K562 (cell line): Measurements from ENCODE around the gene C1orf174. TPM values are rescaled to one million over a fixed set of nuclear protein-coding genes. Genes with fewer than 3 reads are reported as not detected.

Experiments
- ARID1B ChIP-seq: fragments of 450-650 bp; IDR thresholded peaks from 2 replicates; pipeline ENCODE4 v1.6.1; 2016; ENCODE audit warnings: antibody characterized with exemption, mild to moderate bottlenecking, inconsistent platforms
- CBFA2T2 ChIP-seq: fragments of 450-650 bp; conservative IDR thresholded peaks from 2 replicates; pipeline ENCODE4 v1.6.1; 2017; ENCODE audit warnings: mild to moderate bottlenecking
- CTBP1 ChIP-seq: fragments of 450-650 bp; IDR thresholded peaks from 2 replicates; pipeline ENCODE4 v1.6.1; 2016; ENCODE audit warnings: borderline replicate concordance
- CTCFL ChIP-seq: IDR thresholded peaks from 2 replicates; pipeline ENCODE4 v1.6.1; 2011; ENCODE audit warnings: borderline replicate concordance, low read depth, mild to moderate bottlenecking, moderate library complexity, low read length; ENCODE audit not compliant: insufficient read depth, poor library complexity, severe bottlenecking
- DPF2 ChIP-seq: fragments of 450-650 bp; IDR thresholded peaks from 2 replicates; pipeline ENCODE4 v1.6.1; 2016
- GABPB1 ChIP-seq: sonication (generic); formaldehyde crosslinking; IDR thresholded peaks from 2 replicates; pipeline ENCODE4 v1.8.0; 2022; ENCODE audit warnings: mild to moderate bottlenecking, missing genetic modification reagents
- HINFP ChIP-seq: fragments of 450-650 bp; conservative IDR thresholded peaks from 2 replicates; pipeline ENCODE4 v1.6.1; 2016; ENCODE audit warnings: missing genetic modification characterization, low read depth, mild to moderate bottlenecking, control low read depth, missing compliant biosample characterization
- JUND ChIP-seq, 2 experiments: IDR thresholded peaks; 2 replicates in 1 of 2; 3 replicates in 1 of 2; pipeline ENCODE4 v1.6.1; 2011; ENCODE audit warnings: borderline replicate concordance in 2 of 2, low read depth in 2 of 2, low read length in 2 of 2, improper control_type of control experiment in 1 of 2, missing biosample characterization in 1 of 2, missing genetic modification characterization in 1 of 2, missing genetic modification reagents in 1 of 2
- NFE2 ChIP-seq: IDR thresholded peaks from 2 replicates; pipeline ENCODE4 v1.6.1; 2014; ENCODE audit warnings: antibody characterized with exemption, low read depth
- NFIC ChIP-seq: fragments of 450-650 bp; IDR thresholded peaks from 2 replicates; pipeline ENCODE4 v1.6.1; 2017; ENCODE audit warnings: mild to moderate bottlenecking, inconsistent platforms
- POLR2G ChIP-seq: fragments of 200-400 bp; formaldehyde crosslinking; IDR thresholded peaks from 2 replicates; pipeline ENCODE4 v1.6.1; 2017; ENCODE audit warnings: low read depth, mild to moderate bottlenecking, antibody characterized with exemption, low read length, moderate library complexity
- PTBP1 ChIP-seq: fragments of 200-400 bp; formaldehyde crosslinking; IDR thresholded peaks from 2 replicates; pipeline ENCODE4 v1.6.1; 2017; ENCODE audit warnings: low read depth, low read length
- SOX6 ChIP-seq: fragments of 450-650 bp; IDR thresholded peaks from 2 replicates; pipeline ENCODE4 v1.6.1; 2014; ENCODE audit warnings: mild to moderate bottlenecking
- TRIM24 ChIP-seq, 2 experiments: fragments of 450-650 bp; IDR thresholded peaks; 2 replicates each; pipeline ENCODE4 v1.6.1; 2016
- ZFP36 ChIP-seq: fragments of 150-350 bp; IDR thresholded peaks from 2 replicates; pipeline ENCODE4 v1.6.1; 2018; ENCODE audit warnings: low read length, low read depth; ENCODE audit not compliant: partially characterized antibody
- ZNF311 ChIP-seq: fragments of 250-450 bp; sonication (Bioruptor Pico); IDR thresholded peaks from 2 replicates; pipeline ENCODE4 v1.4.0; 2020; ENCODE audit warnings: mild to moderate bottlenecking, moderate library complexity
- ZNF436 ChIP-seq: fragments of 250-450, 450-650 bp; sonication (Bioruptor Pico); formaldehyde crosslinking; IDR thresholded peaks from 2 replicates; pipeline ENCODE4 v1.7.0; 2020; ENCODE audit warnings: mild to moderate bottlenecking
- ZNF445 ChIP-seq: fragments of 250-450 bp; sonication (Bioruptor Pico); IDR thresholded peaks from 2 replicates; pipeline ENCODE4 v1.4.0; 2020; ENCODE audit warnings: low read depth, mild to moderate bottlenecking, moderate library complexity
- ZNF830 ChIP-seq: fragments of 250-450 bp; sonication (Bioruptor Pico); IDR thresholded peaks from 2 replicates; pipeline ENCODE4 v1.5.0; 2021; ENCODE audit warnings: mild to moderate bottlenecking
- polyA plus RNA-seq, 8 experiments: library from polyadenylated mRNA; depleted of rRNA in 4 of 8; stranded (reverse) in 5 of 8; unstranded in 3 of 8; fragments of >200 nt; fragmentation: Nextera tagmentation in 2 of 8; fragmentation: Illumina TruSeq in 1 of 8; extraction: Ambion mirVana in 2 of 8; extraction: Trizol in 1 of 8; gene quantifications; 2 replicates each; pipeline versions ENCODE4 v1.2.1 to v1.2.3, GENCODE V29; 2011 to 2014; ENCODE audit warnings: inconsistent platforms in 1 of 8, missing spikeins in 1 of 8
- total RNA-seq, 7 experiments: library from RNA; depleted of rRNA in 6 of 7; stranded (reverse); fragments of >200 nt in 6 of 7; fragmentation: Illumina TruSeq in 2 of 7; extraction: Trizol in 2 of 7; gene quantifications; 2 replicates each; pipeline versions ENCODE4 v1.2.1 to v1.2.3, GENCODE V29; 2011 to 2021; ENCODE audit warnings: low replicate concordance in 1 of 7

Gene C1orf174
- total and polyA plus RNA-seq, 9 of the 15 experiments (the other 6 are each of a cell fraction or from before 2014, with no cell fraction given) = 38.5 to 64.9 (median 45.4) TPM

GRCh38 chr1:3869751-3870301 is 30.2 kb downstream of the C1orf174 start (continued):
- TF ChIP-seq ZNF830 (CRISPR knock-in tag) = no peak
- TF ChIP-seq DPF2 = no peak
- peak; percentile 8 for TF ChIP-seq ZFP36
- no peak for TF ChIP-seq TRIM24 (IDR thresholded peaks at IDR 0.05)
- TF ChIP-seq ARID1B = 0 out of 2 replicates have a peak, but pooled peaks have one; percentile 20
- no peak for TF ChIP-seq HINFP (tag)
- peak; percentile 47 for TF ChIP-seq CTCFL
- no peak for TF ChIP-seq NFIC
- peak; percentile 61; the same call in 1 of the 2 replicates for TF ChIP-seq CTBP1
- 0 out of 2 replicates have a peak, but pooled peaks have one; percentile 28 for TF ChIP-seq PTBP1
- TF ChIP-seq ZNF436 (CRISPR knock-in tag) = no peak
- TF ChIP-seq CBFA2T2 = peak; percentile 63
- 0 out of 2 replicates have a peak, but pooled peaks have one; percentile 31 for TF ChIP-seq POLR2G
- peak; percentile 36; the same call in 1 of the 2 replicates for TF ChIP-seq GABPB1 (CRISPR knock-in tag)
- TF ChIP-seq ZNF445 (CRISPR knock-in tag) = no peak
- no peak for TF ChIP-seq SOX6
- TF ChIP-seq JUND (IDR thresholded peaks at IDR 0.05; ENCODE audit: borderline replicate concordance, low read depth, low read length) = peak; percentile 51
- TF ChIP-seq JUND (tag; IDR thresholded peaks at IDR 0.05; ENCODE audit: borderline replicate concordance, low read depth, low read length) = peak; percentile 61; the same call in 1 of the 3 replicates
- no peak for TF ChIP-seq NFE2
- no peak for TF ChIP-seq ZNF311 (CRISPR knock-in tag)
